GM12892 (cell line): ENCODE data around the gene CCDC88A.
"Not testable (repeated sequence)": the region's sequence is repeated elsewhere in the genome, so short reads cannot be mapped to it uniquely, and the experiment has no call there.

Experiments used
- DNase-seq: peaks from one replicate; pipeline ENCODE4 v3.0.0; 2011; ENCODE audit not compliant: insufficient read length
- FAIRE-seq: peaks from 2 replicates; lab custom pipeline; 2011; peaks lifted over from hg19 to GRCh38; lab: Jason Lieb, UNC
- POLR2A ChIP-seq: IDR thresholded peaks from 2 replicates; pipeline ENCODE4 v1.6.1; 2011; ENCODE audit warnings: low read depth, low read length, control low read depth
- POLR2AphosphoS5 ChIP-seq: IDR thresholded peaks from 2 replicates; pipeline ENCODE4 v1.6.1; 2011; ENCODE audit warnings: low read depth, low read length, control low read depth
- TAF1 ChIP-seq: IDR thresholded peaks from 2 replicates; pipeline ENCODE4 v1.6.1; 2011; ENCODE audit warnings: low read depth, mild to moderate bottlenecking, control low read depth, low read length, borderline replicate concordance

CCDC88A gene

GRCh38 chr2:55327470-55328230 lies 92.0 kb downstream of the CCDC88A start:
- TF ChIP-seq TAF1: no peak
- TF ChIP-seq POLR2AphosphoS5: no peak
- no peak for TF ChIP-seq POLR2A
- FAIRE-seq (no peak), DNase-seq (no peak)

GRCh38 chr2:55314985-55315384 lies 104.7 kb downstream of the CCDC88A start:
- FAIRE-seq (no peak), DNase-seq (no peak)
- TF ChIP-seq POLR2AphosphoS5 (no peak), TAF1 (no peak), POLR2A (no peak)

- TF ChIP-seq POLR2A: no peak
- TF ChIP-seq POLR2AphosphoS5: no peak
- TF ChIP-seq TAF1: no peak
- FAIRE-seq (peak; percentile 84), DNase-seq (peak; percentile 18)
These were observed 108.2 kb downstream of the CCDC88A start for GRCh38 chr2:55311444-55311870.

- TF ChIP-seq POLR2AphosphoS5 (no peak), TAF1 (no peak), POLR2A (no peak)
- DNase-seq (no peak), FAIRE-seq (no peak)
These were observed 110.2 kb downstream of the CCDC88A start for GRCh38 chr2:55309446-55309845.

GRCh38 chr2:55302241-55302640 lies 117.4 kb downstream of the CCDC88A start:
- FAIRE-seq (peak; percentile 73), DNase-seq (no peak)
- no peak for TF ChIP-seq TAF1
- TF ChIP-seq POLR2A: no peak
- no peak for TF ChIP-seq POLR2AphosphoS5

GRCh38 chr2:55301277-55301676 lies 118.4 kb downstream of the CCDC88A start:
- TF ChIP-seq TAF1 (no peak), POLR2AphosphoS5 (no peak), POLR2A (no peak)
- FAIRE-seq (no peak), DNase-seq (no peak)

GRCh38 chr2:55296393-55296792 lies 123.3 kb downstream of the CCDC88A start:
- DNase-seq (no peak), FAIRE-seq (peak; percentile 57)
- TF ChIP-seq POLR2AphosphoS5: no peak
- no peak for TF ChIP-seq POLR2A
- no peak for TF ChIP-seq TAF1

- DNase-seq (no peak), FAIRE-seq (no peak)
- no peak for TF ChIP-seq POLR2AphosphoS5
- TF ChIP-seq TAF1: no peak
- TF ChIP-seq POLR2A: no peak
These were observed 136.6 kb downstream of the CCDC88A start for GRCh38 chr2:55283083-55283482.

- TF ChIP-seq TAF1: no peak
- TF ChIP-seq POLR2AphosphoS5: peak; percentile 92
- TF ChIP-seq POLR2A: peak; percentile 89
- DNase-seq (peak; percentile 77), FAIRE-seq (peak; percentile 99)
These were observed 137.3 kb downstream of the CCDC88A start for GRCh38 chr2:55282110-55282917.

- FAIRE-seq, DNase-seq: not testable (repeated sequence)
These were observed 138.7 kb downstream of the CCDC88A start for GRCh38 chr2:55280851-55281546.

- DNase-seq, FAIRE-seq: not testable (repeated sequence)
These were observed 139.7 kb downstream of the CCDC88A start for GRCh38 chr2:55279859-55280424.

- not testable (repeated sequence) for DNase-seq, FAIRE-seq
These were observed 140.3 kb downstream of the CCDC88A start for GRCh38 chr2:55279214-55279835.
